Endothelial cell of umbilical vein (primary cell): ENCODE data around the gene ARHGAP15. TPM values are rescaled to one million over a fixed set of nuclear protein-coding genes. Genes with fewer than 3 reads are reported as not detected.

Source experiments
- BruUV-seq: library from RNA; stranded (reverse); fragments of 400-500 nt; replicated peaks from 2 replicates; lab custom pipeline; 2021; lab: Mats Ljungman, UMichigan
- CTCF ChIA-PET: fragments of 300-600, 350-600 bp; sonication (Branson Sonifier 250); formaldehyde crosslinking; loops from one replicate; lab custom pipeline; 2021; ENCODE audit warnings: antibody characterized with exemption, inconsistent platforms; lab: Charles Lee
- POLR2A ChIA-PET: fragments of 300-600, 350-600 bp; sonication (Branson Sonifier 250); formaldehyde crosslinking; loops from one replicate; lab custom pipeline; 2021; ENCODE audit warnings: antibody characterized with exemption, inconsistent platforms; lab: Charles Lee
- DNase-seq: peaks from one replicate; pipeline ENCODE4 v3.0.0-alpha.2; 2011; ENCODE audit warnings: low read depth, low spot score
- FAIRE-seq: peaks from 2 replicates; lab custom pipeline; 2011; peaks lifted over from hg19 to GRCh38; lab: Jason Lieb, UNC
- H2AFZ ChIP-seq: 2 replicates; pipeline ENCODE4 v1.6.0; 2012; ENCODE audit warnings: low read depth, low read length, control low read depth, inconsistent platforms
- H3K27ac ChIP-seq: 2 replicates; pipeline ENCODE4 v1.5.1; 2011; ENCODE audit warnings: low read depth, mild to moderate bottlenecking, control low read depth, low read length, moderate library complexity; ENCODE audit not compliant: insufficient read depth
- H3K27me3 ChIP-seq, 2 experiments: 2 replicates each; pipeline versions ENCODE4 v1.6.0 to v1.6.1; 2011; ENCODE audit warnings: low read length in 2 of 2, mixed read lengths in 1 of 2; ENCODE audit not compliant: control insufficient read depth in 2 of 2, insufficient read depth in 2 of 2
- H3K36me3 ChIP-seq, 2 experiments: 2 replicates in 1 of 2; 3 replicates in 1 of 2; pipeline ENCODE4 v1.5.1; 2011; ENCODE audit warnings: low read length in 2 of 2, mild to moderate bottlenecking in 1 of 2, moderate library complexity in 1 of 2; ENCODE audit not compliant: control insufficient read depth in 2 of 2, insufficient read depth in 2 of 2; ENCODE audit errors: extremely low read depth in 1 of 2
- H3K4me1 ChIP-seq: 3 replicates; pipeline ENCODE4 v1.5.1; 2011; ENCODE audit warnings: mild to moderate bottlenecking, low read length; ENCODE audit not compliant: control insufficient read depth, insufficient read depth; ENCODE audit errors: extremely low read depth
- H3K4me2 ChIP-seq: 2 replicates; pipeline ENCODE4 v1.6.1; 2011; ENCODE audit warnings: low read length, control low read depth, mixed read lengths; ENCODE audit not compliant: insufficient read depth
- H3K4me3 ChIP-seq, 3 experiments: fragments of 200-600 bp in 1 of 3; sonication (generic), shearing (Covaris generic) in 1 of 3; replicated peaks in 1 of 3; 2 replicates each; pipeline ENCODE4 v1.5.1; 2011 to 2016; ENCODE audit warnings: control low read depth in 3 of 3, low read length in 3 of 3, mild to moderate bottlenecking in 2 of 3, inconsistent platforms in 1 of 3, low read depth in 1 of 3, moderate library complexity in 1 of 3; ENCODE audit not compliant: insufficient read depth in 1 of 3
- H3K79me2 ChIP-seq: 2 replicates; pipeline ENCODE4 v1.6.0; 2012; ENCODE audit warnings: low read length, inconsistent platforms; ENCODE audit not compliant: control insufficient read depth, insufficient read depth
- H3K9ac ChIP-seq: replicated peaks from 2 replicates; pipeline ENCODE3; 2011; ENCODE audit warnings: low read length, control low read depth; ENCODE audit not compliant: insufficient read depth; ENCODE audit errors: extremely low read depth
- H3K9me1 ChIP-seq: replicated peaks from 3 replicates; pipeline ENCODE4 v1.6.0; 2011; ENCODE audit warnings: mild to moderate bottlenecking, low read length; ENCODE audit not compliant: control insufficient read depth, insufficient read depth; ENCODE audit errors: extremely low read depth
- H3K9me3 ChIP-seq: replicated peaks from 2 replicates; pipeline ENCODE4 v1.5.1; 2012; ENCODE audit warnings: low read length, inconsistent platforms; ENCODE audit not compliant: control insufficient read depth, insufficient read depth
- H4K20me1 ChIP-seq: replicated peaks from 2 replicates; pipeline ENCODE3; 2011; ENCODE audit warnings: mild to moderate bottlenecking, low read length; ENCODE audit not compliant: control insufficient read depth, insufficient read depth; ENCODE audit errors: extremely low read depth
- MAX ChIP-seq: IDR thresholded peaks from 2 replicates; pipeline ENCODE4 v1.6.1; 2011; ENCODE audit not compliant: insufficient read depth, insufficient read length
- POLR2A ChIP-seq: IDR thresholded peaks from 2 replicates; pipeline ENCODE4 v1.6.1; 2012; ENCODE audit warnings: low read depth, mild to moderate bottlenecking, control low read depth, low read length
- dilution Hi-C: fragments of 300-500 bp; cut with MboI; formaldehyde crosslinking; loops from one replicate; pipeline ENCODE4 v1.15.0; 2019; ENCODE audit warnings: low sequenced_read_pairs; ENCODE audit not compliant: extremely low pct_ligation_motif_present
- intact Hi-C: fragments of 100-400 bp; cut with micrococcal nuclease; formaldehyde crosslinking; loops from one replicate; pipeline ENCODE4 v1.10.0; 2022
- polyA plus RNA-seq, 4 experiments: library from polyadenylated mRNA; depleted of rRNA in 3 of 4; stranded (reverse) in 3 of 4; unstranded in 1 of 4; fragments of >200 nt; gene quantifications; 2 replicates each; pipeline versions ENCODE4 v1.2.1 to v1.2.3, GENCODE V29; 2011 to 2012; ENCODE audit warnings: missing spikeins in 1 of 4
- total RNA-seq: library from RNA; stranded (reverse); gene quantifications from 2 replicates; pipeline ENCODE4 v1.2.3, GENCODE V29; 2021

Gene ARHGAP15
- total and polyA plus RNA-seq, 2 donors (not counting 3 experiments of a cell fraction or from before 2014, with no cell fraction given) = not detected

- no peaks in the 10 kb centered on the region for H3K4me1 ChIP-seq
- intact Hi-C loops = no loop called here
- H3K9me3 ChIP-seq = no peaks in the 10 kb centered on the region
- DNase-seq = no peak
- FAIRE-seq = no peak
- H3K27me3 ChIP-seq = no peaks in the 10 kb centered on the region
- TF ChIP-seq MAX = no peak
- no peak overlapping the region for H3K4me3 ChIP-seq
- POLR2A ChIA-PET = no interaction called here
- no peaks in the 10 kb centered on the region for H3K36me3 ChIP-seq
- CTCF ChIA-PET = no interaction called here
- H3K9ac ChIP-seq = no peak overlapping the region
- no TSS peak for BruUV-seq
- dilution Hi-C loops = no loop called here
- H2AFZ ChIP-seq = no peak overlapping the region
- no peaks in the 10 kb centered on the region for H3K79me2 ChIP-seq
- H3K27ac ChIP-seq = no peak overlapping the region
- no peaks in the 10 kb centered on the region for H4K20me1 ChIP-seq
- no peaks in the 10 kb centered on the region for H3K9me1 ChIP-seq
- H3K4me2 ChIP-seq = no peak overlapping the region
Observed at GRCh38 chr2:143768991-143769390, 639.8 kb downstream of the ARHGAP15 start.

- no peaks in the 10 kb centered on the region for H3K36me3 ChIP-seq
- ChIA-PET POLR2A (no interaction called here), CTCF (no interaction called here)
- dilution Hi-C loops = no loop called here
- no peak overlapping the region for H3K27ac ChIP-seq
- FAIRE-seq (no peak), DNase-seq (no peak)
- no TSS peak for BruUV-seq
- no peak overlapping the region for H3K4me3 ChIP-seq
- intact Hi-C loops = no loop called here
- no peaks in the 10 kb centered on the region for H3K27me3 ChIP-seq
- no peaks in the 10 kb centered on the region for H3K79me2 ChIP-seq
- no peak overlapping the region for H3K4me2 ChIP-seq
- no peaks in the 10 kb centered on the region for H3K9me1 ChIP-seq
- no peaks in the 10 kb centered on the region for H4K20me1 ChIP-seq
- no peaks in the 10 kb centered on the region for H3K4me1 ChIP-seq
- no peak for TF ChIP-seq POLR2A
- H2AFZ ChIP-seq = no peak overlapping the region
- H3K9ac ChIP-seq = no peak overlapping the region
- no peaks in the 10 kb centered on the region for H3K9me3 ChIP-seq
Observed at GRCh38 chr2:143771939-143772338, 642.7 kb downstream of the ARHGAP15 start.
